Astrocyte (in vitro differentiated cells and primary cell): ENCODE data around the gene C6orf136.

ENCODE experiments used
- EZH2 ChIP-seq: IDR thresholded peaks from 2 replicates; pipeline ENCODE4 v1.6.1; 2012; ENCODE audit warnings: mild to moderate bottlenecking, low read length, inconsistent platforms; ENCODE audit not compliant: insufficient read depth
- TF ChIP-seq, protein P1 (sequence below): IDR thresholded peaks from 2 replicates; pipeline ENCODE4 v1.5.1; 2011; ENCODE audit warnings: low read depth, mild to moderate bottlenecking, inconsistent platforms, low read length, moderate library complexity; ENCODE audit not compliant: insufficient read depth

DNA sequence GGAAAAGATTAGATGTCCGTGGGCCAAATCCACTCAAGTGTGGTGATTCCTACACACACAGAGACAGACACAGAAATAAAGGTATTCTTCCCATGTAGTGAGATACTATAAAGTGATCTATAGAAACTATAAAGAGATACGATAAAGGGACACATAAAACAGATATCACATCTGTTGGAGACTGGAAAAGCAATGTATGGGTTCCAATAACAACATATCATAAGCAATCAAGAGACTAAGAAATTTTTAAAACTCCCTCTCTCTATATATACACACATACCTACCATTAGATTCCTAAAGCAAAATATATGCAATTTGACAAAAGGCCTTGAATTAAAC is 35.1 kb upstream of the C6orf136 start:
- TF ChIP-seq, protein P1, sequence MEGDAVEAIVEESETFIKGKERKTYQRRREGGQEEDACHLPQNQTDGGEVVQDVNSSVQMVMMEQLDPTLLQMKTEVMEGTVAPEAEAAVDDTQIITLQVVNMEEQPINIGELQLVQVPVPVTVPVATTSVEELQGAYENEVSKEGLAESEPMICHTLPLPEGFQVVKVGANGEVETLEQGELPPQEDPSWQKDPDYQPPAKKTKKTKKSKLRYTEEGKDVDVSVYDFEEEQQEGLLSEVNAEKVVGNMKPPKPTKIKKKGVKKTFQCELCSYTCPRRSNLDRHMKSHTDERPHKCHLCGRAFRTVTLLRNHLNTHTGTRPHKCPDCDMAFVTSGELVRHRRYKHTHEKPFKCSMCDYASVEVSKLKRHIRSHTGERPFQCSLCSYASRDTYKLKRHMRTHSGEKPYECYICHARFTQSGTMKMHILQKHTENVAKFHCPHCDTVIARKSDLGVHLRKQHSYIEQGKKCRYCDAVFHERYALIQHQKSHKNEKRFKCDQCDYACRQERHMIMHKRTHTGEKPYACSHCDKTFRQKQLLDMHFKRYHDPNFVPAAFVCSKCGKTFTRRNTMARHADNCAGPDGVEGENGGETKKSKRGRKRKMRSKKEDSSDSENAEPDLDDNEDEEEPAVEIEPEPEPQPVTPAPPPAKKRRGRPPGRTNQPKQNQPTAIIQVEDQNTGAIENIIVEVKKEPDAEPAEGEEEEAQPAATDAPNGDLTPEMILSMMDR: no peak
- no peak for TF ChIP-seq EZH2
